Astrocyte (in vitro differentiated cells and primary cell): ENCODE measurements around the gene DNASE1L3.
"Not testable (repeated sequence)": the region's sequence is repeated elsewhere in the genome, so short reads cannot be mapped to it uniquely, and the experiment has no call there.

Experiments
- EZH2 ChIP-seq: IDR thresholded peaks from 2 replicates; pipeline ENCODE4 v1.6.1; 2012; ENCODE audit warnings: mild to moderate bottlenecking, low read length, inconsistent platforms; ENCODE audit not compliant: insufficient read depth
- TF ChIP-seq, protein P1 (sequence below): IDR thresholded peaks from 2 replicates; pipeline ENCODE4 v1.5.1; 2011; ENCODE audit warnings: low read depth, mild to moderate bottlenecking, inconsistent platforms, low read length, moderate library complexity; ENCODE audit not compliant: insufficient read depth

DNA sequence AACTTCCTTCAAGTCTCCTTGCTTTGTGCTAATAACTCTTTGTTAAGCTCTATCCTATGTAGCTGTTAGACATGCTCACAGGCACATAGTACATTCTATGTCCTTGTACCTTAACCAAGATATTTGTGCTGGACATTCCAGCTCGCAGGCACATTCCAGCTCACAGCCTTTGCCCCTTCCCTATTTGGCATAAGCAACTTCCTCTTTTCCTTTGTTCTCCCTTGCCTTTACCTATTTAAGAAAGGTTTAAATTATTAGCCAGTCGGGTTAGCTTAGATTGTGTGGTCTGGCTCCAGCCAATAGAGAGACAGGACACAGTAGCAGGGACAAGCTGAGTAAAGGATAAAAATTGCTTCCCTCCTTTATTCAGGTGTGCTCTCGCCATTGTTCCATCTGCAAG is 9.3 kb downstream of the DNASE1L3 start:
- TF ChIP-seq, protein P1, sequence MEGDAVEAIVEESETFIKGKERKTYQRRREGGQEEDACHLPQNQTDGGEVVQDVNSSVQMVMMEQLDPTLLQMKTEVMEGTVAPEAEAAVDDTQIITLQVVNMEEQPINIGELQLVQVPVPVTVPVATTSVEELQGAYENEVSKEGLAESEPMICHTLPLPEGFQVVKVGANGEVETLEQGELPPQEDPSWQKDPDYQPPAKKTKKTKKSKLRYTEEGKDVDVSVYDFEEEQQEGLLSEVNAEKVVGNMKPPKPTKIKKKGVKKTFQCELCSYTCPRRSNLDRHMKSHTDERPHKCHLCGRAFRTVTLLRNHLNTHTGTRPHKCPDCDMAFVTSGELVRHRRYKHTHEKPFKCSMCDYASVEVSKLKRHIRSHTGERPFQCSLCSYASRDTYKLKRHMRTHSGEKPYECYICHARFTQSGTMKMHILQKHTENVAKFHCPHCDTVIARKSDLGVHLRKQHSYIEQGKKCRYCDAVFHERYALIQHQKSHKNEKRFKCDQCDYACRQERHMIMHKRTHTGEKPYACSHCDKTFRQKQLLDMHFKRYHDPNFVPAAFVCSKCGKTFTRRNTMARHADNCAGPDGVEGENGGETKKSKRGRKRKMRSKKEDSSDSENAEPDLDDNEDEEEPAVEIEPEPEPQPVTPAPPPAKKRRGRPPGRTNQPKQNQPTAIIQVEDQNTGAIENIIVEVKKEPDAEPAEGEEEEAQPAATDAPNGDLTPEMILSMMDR, result not testable (repeated sequence)
- not testable (repeated sequence) for TF ChIP-seq EZH2
